ENCODE results near the gene MYOZ3. TPM values are rescaled to one million over a fixed set of nuclear protein-coding genes. Genes with fewer than 3 reads are reported as not detected.
A peak's percentile ranks its signal among the peaks of the same experiment; 100 is the strongest.

MYOZ3 gene
- total RNA-seq, 1 experiment from 2014 or later: not detected

DNA sequence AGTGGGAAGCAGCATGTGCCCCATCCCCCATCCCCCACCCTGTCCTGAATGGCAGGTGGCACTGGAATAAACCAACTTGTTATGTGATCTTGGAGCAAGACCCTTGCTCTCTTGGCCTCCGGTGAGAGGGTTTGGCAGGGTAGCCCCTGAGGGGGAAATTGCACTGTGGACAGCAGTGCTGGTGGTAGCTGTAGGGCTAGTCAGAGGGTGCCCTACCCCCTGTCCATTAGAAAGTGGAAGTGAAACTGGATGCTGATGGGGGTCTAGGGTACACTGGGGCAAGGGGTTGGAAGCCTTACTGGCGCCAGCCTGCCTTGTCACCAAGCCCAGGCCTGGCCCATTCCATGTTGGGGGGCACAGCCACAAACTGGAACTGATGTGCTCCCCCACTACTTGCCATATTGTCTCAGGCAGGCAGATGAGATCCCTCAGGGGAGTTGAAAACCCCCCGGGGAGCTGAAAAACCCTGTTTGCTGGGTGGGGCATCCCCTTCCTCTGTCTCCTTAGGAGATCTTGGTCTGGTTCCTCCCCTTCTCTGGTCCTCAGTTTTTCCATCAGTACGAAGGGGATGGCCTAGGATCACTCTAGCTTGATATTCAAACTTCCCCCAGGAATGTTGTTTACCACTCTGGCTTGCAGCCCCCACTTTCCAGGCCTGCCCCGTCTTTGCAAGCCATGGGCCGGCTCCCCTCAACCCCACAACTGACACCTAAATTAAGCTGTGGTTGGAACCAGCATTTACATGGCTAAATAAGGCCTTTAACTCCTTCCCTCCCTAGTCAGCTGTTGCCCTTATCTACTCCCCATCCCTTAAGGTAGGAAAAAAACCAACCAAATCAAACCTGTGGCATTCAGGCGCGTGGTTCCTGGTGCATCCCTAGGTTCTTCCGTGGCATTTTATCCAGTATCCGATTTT lies 35.0 kb upstream of the MYOZ3 start:
- DNase-seq (ENCODE audit: low read depth): no peak
- in situ Hi-C loops (cut with HindIII; ENCODE audit: low pct_unique_long_range_greater_than_20kb, low sequenced_read_pairs): no loop called here

DNA sequence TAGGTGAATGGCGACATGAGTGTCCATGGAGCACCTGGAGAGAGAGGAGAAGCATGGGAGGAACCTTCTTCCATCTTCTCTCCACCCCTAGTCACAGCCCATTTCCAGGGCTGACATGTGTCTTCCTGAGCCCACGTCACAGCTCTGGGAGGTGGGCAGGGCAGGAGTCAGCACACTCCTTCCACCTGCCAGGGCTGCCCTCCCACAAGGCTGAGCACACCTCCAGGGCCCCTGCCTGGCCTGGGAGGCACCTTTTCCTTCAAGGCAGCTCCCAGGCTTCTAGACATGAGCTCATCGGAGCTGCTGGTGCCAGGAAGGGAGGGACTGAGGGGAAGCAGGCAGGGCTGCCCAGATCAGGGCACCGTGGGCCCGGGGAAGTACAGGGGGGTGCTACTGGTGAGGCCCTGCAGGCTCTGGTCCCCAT lies 34.2 kb upstream of the MYOZ3 start:
- in situ Hi-C loops (cut with HindIII; ENCODE audit: low pct_unique_long_range_greater_than_20kb, low sequenced_read_pairs): no loop called here
- no peak for DNase-seq (ENCODE audit: low read depth)

DNA sequence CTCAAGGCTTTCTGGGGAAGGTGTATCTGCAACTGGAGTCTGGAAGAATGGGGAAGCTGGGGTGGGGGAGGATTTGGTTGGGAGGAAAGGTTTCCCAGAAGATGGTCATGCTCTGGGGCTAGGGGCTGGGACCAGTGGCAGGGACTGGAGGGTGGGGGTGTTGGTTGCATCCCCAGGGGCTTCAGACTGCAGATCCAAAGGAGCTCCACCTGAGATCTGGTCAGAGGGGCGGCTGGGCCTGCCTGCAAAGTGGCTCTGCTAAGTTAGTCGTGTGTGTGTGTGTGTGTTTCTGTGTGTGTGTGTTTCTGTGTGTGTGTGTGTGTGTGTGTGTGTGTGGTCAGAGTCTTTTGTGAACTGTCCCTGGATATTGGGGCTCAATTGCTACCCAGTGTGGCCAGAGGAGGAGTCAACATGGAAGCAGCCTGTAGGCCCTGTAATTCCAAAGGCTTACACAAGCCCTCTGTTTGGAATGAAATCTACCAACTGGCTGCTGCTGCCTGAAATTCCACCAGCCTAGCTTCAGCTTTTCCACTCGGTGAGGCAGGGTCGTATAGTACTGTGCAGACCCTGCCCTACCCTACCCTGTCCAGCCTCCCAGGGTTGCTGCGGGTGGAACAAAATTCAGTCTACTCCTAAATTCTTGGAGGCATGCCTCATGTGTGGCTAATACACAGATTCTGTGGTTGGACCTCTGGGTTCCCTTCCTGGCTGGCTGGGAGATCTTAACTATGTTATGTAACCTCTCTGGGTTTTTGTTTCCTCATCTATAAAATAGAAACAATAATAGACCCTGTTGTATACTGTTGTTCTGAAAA lies 33.1 kb upstream of the MYOZ3 start:
- DNase-seq (ENCODE audit: low read depth): no peak
- in situ Hi-C loops (cut with HindIII; ENCODE audit: low pct_unique_long_range_greater_than_20kb, low sequenced_read_pairs): no loop called here

DNA sequence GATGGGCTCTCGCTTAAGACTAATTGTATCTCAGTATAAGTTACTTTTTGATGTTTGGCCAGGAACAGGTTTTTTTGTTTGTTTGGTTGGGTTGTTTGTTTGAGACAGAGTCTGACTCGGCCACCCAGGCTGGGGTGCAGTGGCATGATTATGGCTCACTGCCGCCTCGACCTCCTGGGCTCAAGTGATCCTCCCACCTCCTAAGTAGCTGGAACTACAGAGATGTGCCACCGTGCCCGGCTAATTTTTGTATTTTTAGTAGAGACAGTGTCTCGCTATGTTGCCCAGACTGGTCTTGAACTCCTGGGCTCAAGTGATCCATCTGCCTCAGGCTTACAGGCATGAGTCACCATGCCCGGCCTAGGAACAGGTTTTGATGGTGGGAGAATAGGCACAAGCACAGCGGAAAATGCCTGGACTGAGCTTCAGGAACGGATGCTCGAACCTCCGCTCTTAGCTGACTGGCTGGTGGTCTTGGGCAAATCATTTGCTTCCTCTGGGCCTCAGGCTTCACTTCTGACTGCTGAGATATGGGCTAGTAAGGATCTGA lies 32.0 kb upstream of the MYOZ3 start:
- in situ Hi-C loops (cut with HindIII; ENCODE audit: low pct_unique_long_range_greater_than_20kb, low sequenced_read_pairs): no loop called here
- DNase-seq (ENCODE audit: low read depth): no peak

DNA sequence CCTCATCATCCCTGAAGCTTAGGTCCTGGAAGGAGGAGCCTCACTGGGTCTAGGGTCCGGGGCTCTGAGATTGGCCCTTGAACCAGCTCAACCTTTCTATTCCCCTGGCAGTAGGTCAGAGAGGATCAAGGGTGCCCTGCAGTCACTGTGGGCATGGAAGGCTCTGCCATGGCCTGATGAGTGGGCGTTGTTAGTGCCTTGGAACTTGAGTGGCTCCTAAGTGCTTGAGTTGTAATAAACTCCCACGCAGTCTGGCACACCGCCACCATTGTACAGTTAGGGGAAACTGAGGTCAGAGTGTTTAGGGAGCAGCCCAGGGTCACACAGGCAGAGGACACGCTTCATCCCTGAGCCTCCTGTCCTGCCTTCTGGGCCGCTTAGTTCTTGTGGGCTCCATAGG lies 31.0 kb upstream of the MYOZ3 start:
- no peak for DNase-seq (ENCODE audit: low read depth)
- in situ Hi-C loops (cut with HindIII; ENCODE audit: low pct_unique_long_range_greater_than_20kb, low sequenced_read_pairs): no loop called here

DNA sequence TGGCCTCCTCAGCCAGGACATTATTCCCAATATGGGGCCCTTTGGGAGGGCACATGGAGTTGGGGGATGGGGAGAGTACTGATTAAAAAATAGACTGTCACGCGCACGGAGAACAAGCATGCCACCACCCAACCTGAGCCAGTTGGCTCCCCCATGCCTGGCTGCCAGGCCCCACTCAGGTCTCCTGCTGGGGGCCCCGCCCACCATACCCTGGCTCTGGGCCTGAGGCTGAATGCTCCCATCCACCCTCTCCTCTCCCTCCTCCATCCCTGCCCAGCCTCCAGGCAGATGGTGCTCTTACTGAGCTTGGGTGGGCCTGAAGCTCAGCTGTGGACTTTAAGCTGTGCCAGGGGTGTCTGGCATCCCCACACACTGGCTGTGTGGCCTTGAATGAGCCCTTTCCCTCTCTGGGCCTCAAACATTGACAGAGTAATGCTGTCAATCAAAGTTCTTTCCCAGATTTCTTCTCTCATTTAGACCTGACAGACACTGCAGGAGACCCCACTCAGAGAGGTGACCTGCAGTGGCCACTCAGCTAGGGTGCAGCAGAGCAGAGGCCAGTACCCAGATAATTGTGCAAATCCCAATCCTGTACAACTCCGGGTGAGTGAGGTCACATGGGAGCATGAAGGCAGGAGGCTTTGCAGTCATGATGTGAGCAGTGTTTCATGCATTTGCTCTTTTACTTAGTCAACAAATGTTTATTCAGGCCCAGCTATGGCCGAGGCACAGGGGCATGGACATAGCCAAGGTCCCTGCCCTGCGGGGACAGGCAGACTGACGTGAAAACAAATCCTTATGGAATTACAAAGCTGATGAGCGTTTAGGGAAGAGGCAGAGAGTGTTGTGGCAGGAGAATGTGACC lies 30.4 kb upstream of the MYOZ3 start:
- DNase-seq (ENCODE audit: low read depth): no peak
- in situ Hi-C loops (cut with HindIII; ENCODE audit: low pct_unique_long_range_greater_than_20kb, low sequenced_read_pairs): no loop called here

DNA sequence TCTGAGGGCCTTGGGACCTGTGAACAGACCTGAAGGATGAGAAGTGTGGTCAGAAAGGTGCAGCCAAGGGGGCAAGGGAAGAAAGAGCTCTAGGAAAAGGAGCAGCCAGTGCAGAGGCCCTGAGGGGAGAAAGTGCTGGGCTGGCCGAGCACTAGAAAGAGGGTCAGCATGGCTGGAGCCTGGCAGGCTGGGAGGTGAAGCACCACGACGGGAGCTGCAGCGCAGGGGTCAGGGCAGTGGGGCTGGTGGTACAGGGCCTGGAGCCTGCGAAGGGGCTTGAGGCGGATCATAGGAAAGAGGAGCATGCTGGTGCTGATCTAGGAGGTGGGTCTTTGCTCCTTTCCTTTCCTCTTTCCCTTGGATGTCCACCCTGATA lies 29.7 kb upstream of the MYOZ3 start:
- in situ Hi-C loops (cut with HindIII; ENCODE audit: low pct_unique_long_range_greater_than_20kb, low sequenced_read_pairs): no loop called here
- no peak for DNase-seq (ENCODE audit: low read depth)

DNA sequence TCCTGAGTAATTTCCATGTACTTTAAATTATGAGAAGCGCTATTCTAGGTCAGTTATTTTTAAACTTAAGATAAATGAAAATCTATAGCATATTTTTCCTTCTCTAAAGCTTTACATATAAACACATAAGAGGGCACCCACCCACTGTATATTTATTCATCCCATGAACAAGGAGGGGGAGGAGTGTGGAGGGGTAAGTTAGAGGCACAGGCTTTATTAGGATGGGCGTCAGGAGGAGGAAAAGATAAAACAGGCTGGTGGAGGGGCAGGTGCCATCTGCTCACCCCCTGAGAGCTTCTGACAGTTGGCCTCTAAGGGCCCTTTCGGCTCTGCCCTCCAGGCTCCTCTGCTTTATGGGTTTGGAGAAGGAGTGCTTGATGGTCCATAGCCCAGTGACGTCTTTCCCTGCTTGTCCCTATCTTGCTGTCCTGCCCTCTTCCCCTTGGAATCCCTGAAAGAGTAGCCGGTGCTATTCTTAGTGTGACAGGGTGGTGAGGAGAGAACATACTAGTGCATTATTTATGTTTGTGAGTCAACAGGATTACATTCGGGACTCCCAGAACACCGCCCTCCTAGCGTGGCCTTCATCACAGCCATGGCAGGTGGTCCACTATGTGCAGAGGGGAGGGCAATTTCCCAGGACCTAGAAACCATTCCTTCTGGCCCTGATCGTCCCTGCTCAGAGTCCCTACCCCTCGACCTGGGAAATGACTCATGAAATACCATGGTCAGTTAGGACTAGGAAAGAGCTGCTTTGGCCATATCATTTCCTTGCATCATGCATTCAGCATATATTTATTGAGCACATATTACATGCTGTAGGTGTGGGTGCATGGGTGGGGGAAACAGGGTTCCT lies 28.5 kb upstream of the MYOZ3 start:
- DNase-seq (ENCODE audit: low read depth): no peak
- in situ Hi-C loops (cut with HindIII; ENCODE audit: low pct_unique_long_range_greater_than_20kb, low sequenced_read_pairs): no loop called here

DNA sequence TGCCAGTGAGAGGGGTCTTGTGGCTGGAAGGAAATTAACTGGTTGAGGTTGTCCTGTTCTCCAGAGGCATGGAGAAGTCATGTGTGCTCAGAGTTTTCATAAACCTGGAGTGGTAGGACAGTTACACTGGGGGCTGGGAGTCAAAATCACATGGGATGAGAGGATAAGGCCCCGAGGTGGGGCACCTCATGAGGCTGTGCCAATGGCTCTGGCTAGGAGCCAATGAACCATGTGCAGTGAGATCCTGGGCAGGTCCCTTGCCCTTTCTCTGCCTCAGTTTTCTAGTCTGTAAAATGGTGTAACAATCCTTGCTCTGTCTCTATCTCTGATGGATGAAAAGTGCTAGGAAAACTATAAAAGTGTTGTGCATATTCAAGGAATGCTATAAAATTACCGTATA lies 27.6 kb upstream of the MYOZ3 start:
- in situ Hi-C loops (cut with HindIII; ENCODE audit: low pct_unique_long_range_greater_than_20kb, low sequenced_read_pairs): no loop called here
- DNase-seq (ENCODE audit: low read depth): no peak

DNA sequence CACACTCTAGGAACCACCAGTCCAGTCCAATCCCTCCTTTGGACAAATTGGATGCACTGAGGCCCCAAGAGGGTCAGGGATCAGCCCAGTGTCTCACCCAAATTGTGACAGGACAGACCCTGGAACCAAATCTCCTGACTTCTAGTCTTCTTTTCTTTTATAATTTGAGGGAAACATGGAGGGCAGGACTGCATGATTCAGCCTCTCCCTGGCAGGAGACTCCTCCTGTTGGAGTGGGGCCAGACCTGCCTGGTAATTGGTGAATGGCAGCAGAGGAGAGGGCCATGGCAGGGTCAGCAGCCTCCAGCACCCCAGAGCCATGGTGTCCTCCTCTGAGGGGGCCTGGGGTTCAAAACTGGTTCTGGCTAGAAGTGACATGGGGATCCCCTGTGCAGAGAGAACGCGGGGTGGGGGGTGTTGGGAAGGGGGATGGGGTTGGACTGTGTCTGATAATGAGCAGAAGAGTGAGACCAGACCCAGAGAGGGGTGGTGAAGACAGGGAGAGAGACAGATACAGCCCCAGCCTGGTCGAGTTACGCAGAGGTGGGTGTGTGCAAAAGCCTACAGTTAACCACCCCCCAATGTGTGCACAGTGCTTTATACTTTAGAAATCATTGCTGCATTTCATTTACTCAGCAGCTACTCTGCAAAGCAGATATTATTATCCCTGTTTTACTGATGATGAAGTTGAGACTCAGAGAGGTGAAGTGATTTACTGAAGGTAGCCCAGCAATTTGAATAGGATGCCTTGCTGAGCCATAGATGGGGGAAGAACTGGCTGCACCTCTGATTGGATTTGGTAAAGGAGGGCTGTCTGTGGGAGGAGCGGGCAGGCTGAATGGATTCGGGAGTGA lies 24.4 kb upstream of the MYOZ3 start:
- in situ Hi-C loops (cut with HindIII; ENCODE audit: low pct_unique_long_range_greater_than_20kb, low sequenced_read_pairs): no loop called here
- DNase-seq (ENCODE audit: low read depth): peak; percentile 70

DNA sequence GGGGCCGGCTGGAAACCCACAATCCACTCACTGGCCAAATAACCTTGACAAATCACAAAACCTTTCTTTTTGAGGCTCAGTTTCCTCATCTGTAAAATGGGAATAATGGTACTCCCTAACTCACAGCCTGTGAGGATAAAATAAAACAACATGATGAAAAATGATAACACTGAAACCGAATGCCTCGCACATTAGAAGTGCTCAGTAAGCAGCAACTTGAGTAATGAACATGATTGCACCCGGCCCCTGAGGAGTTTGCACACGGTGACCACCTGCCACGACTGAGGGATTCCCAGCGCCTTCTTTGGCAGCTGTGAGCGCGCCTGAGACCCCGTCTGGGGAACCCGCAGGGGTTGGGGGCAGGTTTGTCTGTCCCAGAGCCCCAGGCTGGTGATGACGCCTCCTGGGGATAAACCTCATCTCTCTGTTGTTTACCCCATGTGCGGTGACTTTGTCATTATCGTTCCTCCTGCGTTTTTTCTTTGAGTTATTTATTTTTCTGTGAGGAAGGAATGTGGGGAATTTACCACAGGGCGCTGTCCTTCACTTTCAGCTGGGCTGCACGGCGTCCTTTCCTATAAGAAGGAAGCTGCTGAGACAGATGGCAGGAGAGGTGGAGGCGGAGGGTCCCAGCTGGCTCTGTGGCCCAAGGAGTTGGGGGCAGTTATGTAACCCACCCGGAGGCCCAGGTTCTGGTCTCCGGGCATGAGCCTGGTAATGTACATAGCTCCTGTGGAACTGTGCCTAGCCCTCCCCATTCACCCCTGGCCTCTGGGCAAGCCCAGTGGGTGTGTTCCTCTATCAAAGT lies 23.6 kb upstream of the MYOZ3 start:
- peak; percentile 96 for DNase-seq (ENCODE audit: low read depth)

DNA sequence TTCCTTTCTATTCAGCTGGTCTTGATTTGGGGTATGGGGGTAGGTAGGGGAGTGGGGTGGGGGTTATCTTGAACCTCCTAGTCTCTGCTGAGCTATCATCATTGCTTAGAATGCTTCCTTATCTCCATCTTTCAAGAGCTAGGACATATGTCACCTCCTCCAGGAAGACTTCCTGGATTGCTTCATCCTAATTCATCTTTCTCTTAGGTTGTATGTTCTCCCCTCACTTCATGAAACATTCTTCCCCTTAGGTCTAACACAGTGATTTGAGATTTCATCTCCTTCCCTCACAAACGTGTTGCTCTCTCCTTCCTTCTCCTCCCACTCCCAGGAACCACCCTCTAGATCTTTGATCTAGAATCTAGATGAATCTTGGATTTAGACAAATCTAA lies 23.0 kb upstream of the MYOZ3 start:
- in situ Hi-C loops (cut with HindIII; ENCODE audit: low pct_unique_long_range_greater_than_20kb, low sequenced_read_pairs): no loop called here
- no peak for DNase-seq (ENCODE audit: low read depth)

More for the DNA sequence above, 23.6 kb upstream of the MYOZ3 start:
- in situ Hi-C loops (cut with HindIII; ENCODE audit: low pct_unique_long_range_greater_than_20kb, low sequenced_read_pairs): no loop called here

DNA sequence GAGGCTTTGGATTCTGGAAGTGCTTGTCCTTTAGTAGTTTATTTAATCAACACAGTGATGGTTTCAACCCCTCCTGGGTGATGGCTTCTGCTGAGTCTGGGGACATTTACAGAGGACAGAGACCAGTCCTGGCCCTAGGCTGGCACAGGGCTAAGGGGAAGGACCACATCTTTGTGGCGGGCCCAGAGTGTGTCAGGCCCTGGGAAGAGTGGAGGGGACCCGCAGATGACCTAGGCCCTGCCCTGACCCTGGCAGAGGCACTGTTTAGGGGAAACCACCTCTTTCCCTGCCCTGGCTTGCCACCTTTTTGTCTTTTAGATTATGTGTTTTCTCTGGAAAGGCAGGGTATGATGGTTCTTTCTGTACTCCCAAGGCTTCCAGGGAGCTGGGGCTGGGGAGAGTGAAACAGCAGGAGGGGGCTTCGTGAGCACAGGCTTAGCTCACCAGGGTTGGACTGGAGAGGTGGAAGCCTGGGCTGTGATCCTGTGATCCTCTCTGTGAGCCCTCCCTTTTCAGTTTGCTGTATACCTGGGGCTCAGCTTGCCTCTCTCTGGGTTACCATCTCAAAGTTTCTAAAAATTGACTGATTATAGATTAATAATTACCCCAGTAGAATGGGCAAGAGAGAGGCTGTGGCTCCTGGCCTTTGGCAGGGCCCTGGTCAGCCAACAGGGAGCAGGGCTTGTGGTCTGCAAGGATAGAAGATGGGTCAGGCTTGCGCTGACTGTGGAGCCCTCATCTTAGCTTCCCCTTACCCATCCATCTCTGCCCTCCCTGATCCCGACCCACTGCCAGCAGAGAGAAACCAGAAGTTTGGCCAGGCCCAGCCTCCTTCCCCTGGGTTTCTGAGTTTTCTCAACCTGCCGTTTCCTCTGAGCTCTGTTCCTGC lies 22.3 kb upstream of the MYOZ3 start:
- in situ Hi-C loops (cut with HindIII; ENCODE audit: low pct_unique_long_range_greater_than_20kb, low sequenced_read_pairs): no loop called here
- DNase-seq (ENCODE audit: low read depth): no peak

DNA sequence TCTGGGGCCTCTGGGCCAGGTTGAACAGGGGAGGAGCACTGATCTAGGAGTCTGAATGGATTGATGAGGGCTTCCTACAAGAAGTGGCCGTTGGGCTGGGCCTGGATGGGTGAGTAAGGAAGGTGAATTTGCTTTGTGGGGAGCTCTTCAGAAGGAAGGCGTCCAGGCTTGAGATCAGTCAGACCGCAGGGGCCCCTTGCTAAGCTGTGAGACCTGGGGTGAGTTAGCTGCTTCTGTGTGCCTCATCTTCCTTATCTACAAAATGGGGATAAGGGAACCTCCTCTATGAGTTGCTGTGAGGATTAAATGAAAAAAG lies 21.7 kb upstream of the MYOZ3 start:
- in situ Hi-C loops (cut with HindIII; ENCODE audit: low pct_unique_long_range_greater_than_20kb, low sequenced_read_pairs): no loop called here
- DNase-seq (ENCODE audit: low read depth): no peak

DNA sequence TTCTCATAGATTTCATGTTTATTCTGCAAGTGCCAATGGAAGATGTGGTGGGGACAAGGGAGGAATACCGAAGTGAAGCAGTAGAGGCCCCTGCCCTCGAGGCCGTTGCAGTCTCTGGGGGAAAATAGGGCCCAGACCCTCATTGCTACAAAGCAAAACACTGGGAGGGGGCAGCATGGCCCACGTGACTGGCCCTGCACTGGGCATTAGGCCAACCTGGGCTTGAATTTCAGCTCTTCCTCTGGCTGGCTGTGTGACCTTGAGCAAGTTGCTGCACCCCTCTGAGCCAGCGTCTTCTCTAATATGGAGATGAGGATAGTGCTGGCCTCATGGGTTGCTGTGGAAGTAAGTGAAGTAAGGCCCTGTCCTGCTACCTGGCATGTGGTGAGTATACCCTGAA lies 21.3 kb upstream of the MYOZ3 start:
- DNase-seq (ENCODE audit: low read depth): no peak
- in situ Hi-C loops (cut with HindIII; ENCODE audit: low pct_unique_long_range_greater_than_20kb, low sequenced_read_pairs): no loop called here
